Tibial nerve (tissue), 4 donors: ENCODE measurements around the gene SNX24. TPM values are rescaled to one million over a fixed set of nuclear protein-coding genes. Genes with fewer than 3 reads are reported as not detected.
A peak's percentile ranks its signal among the peaks of the same experiment; 100 is the strongest.

Source experiments
- DNase-seq, 2 donors: peaks; one replicate each; pipeline ENCODE4 v3.0.0-alpha.2; 2019; ENCODE audit warnings: low spot score in 2 of 2
- H3K27ac ChIP-seq, 4 donors: fragments of 200-600 bp; sonication (generic) in 3 of 4; one replicate each; pipeline ENCODE4 v1.5.1; 2017 to 2019; ENCODE audit warnings: mild to moderate bottlenecking in 1 of 4
- H3K27me3 ChIP-seq, 2 donors: fragments of 200-600 bp; sonication (generic) in 1 of 2; one replicate each; pipeline versions ENCODE4 v1.5.1 to v1.6.0; 2017 to 2019
- H3K36me3 ChIP-seq, 3 donors: fragments of 200-600 bp; sonication (generic); one replicate each; pipeline ENCODE4 v1.5.1; 2018 to 2019
- H3K4me1 ChIP-seq, 4 donors: fragments of 200-600 bp; sonication (generic) in 3 of 4; one replicate each; pipeline ENCODE4 v1.5.1; 2017 to 2019
- H3K4me3 ChIP-seq, 4 donors: fragments of 200-600 bp; sonication (generic) in 3 of 4; one replicate each; pipeline ENCODE4 v1.5.1; 2017 to 2019; ENCODE audit warnings: mild to moderate bottlenecking in 1 of 4, moderate library complexity in 1 of 4
- H3K9me3 ChIP-seq, 4 donors: fragments of 200-600 bp; sonication (generic) in 3 of 4; one replicate each; pipeline ENCODE4 v1.5.1; 2017 to 2019
- EP300 ChIP-seq, 2 donors: sonication (generic); formaldehyde crosslinking; IDR thresholded peaks; one replicate each; pipeline ENCODE4 v1.6.1; 2017; ENCODE audit warnings: antibody characterized with exemption in 2 of 2, mild to moderate bottlenecking in 1 of 2
- POLR2A ChIP-seq, 2 donors: fragments of 450-650 bp; IDR thresholded peaks; one replicate each; pipeline ENCODE4 v1.6.1; 2017; ENCODE audit warnings: antibody characterized with exemption in 2 of 2, mild to moderate bottlenecking in 2 of 2, moderate library complexity in 2 of 2
- WGBS, 2 donors: methylation state at CpG; one replicate each; pipeline ENCODE4 v1.1.5; 2018; 5-methylcytosine and 5-hydroxymethylcytosine counted together
- total RNA-seq, 4 donors: library from RNA; depleted of rRNA; stranded (reverse); fragments of >200 nt; gene quantifications; one replicate each; pipeline ENCODE4 v1.1.0, GENCODE V29; 2016
- TF ChIP-seq, protein P1 (sequence below), 5 experiments: fragments of 200-600 bp in 3 of 5; fragments of 450-650 bp in 2 of 5; sonication (generic) in 3 of 5; IDR thresholded peaks; one replicate each; pipeline ENCODE4 v1.5.1; 2016 to 2019; ENCODE audit warnings: antibody characterized with exemption in 5 of 5, mild to moderate bottlenecking in 3 of 5, moderate library complexity in 2 of 5

SNX24 gene, protein sequence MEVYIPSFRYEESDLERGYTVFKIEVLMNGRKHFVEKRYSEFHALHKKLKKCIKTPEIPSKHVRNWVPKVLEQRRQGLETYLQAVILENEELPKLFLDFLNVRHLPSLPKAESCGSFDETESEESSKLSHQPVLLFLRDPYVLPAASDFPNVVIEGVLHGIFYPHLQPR
- total RNA-seq, result 10 to 100 TPM; 32.0 to 69.5 (median 51.1) TPM

DNA sequence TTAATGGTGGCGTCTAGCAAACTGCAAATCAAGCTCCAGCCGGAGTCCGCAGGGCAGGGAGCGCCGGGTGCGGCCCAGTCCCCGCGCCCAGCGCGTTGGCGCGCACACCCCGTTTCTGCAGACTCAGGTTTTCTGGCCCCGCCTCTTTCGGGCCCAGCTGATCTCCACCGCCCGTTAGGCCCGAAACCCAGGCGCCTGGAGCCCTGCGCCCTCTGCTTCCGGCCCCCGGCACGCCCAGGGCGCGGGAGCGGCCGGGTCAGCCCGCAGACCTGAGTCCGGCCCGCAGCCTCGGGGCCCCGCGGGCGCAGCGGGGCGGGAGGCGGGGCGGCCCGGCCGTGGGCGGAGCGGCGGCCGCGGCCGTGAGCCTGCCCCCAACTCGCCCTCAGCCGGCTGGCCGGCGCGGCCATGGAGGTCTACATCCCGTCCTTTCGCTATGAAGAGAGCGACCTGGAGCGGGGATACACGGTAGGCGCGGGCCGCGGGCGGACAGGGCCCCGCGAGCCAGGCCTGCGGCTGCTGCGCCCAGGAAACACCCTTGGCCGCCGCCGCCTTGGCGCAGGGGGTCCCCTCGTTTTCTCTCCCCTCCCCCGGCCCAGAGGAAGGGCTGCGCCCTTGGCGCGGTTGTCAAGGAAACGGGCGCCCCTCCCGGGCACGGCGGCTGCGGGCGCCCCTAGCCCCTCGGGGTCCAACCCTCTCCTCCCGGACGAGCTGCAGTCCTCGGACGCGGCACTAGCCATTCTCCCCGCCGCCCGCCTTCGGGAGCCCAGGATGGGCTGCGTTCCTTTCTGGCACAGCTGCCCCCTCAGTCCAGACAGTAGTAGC, at the start of gene SNX24:
TSS of gene SNX24 (plus strand) at position 385 of the 822 bp plus-strand sequence. CDS start at position 406, 21 bp downstream.
- TF ChIP-seq, protein P1, sequence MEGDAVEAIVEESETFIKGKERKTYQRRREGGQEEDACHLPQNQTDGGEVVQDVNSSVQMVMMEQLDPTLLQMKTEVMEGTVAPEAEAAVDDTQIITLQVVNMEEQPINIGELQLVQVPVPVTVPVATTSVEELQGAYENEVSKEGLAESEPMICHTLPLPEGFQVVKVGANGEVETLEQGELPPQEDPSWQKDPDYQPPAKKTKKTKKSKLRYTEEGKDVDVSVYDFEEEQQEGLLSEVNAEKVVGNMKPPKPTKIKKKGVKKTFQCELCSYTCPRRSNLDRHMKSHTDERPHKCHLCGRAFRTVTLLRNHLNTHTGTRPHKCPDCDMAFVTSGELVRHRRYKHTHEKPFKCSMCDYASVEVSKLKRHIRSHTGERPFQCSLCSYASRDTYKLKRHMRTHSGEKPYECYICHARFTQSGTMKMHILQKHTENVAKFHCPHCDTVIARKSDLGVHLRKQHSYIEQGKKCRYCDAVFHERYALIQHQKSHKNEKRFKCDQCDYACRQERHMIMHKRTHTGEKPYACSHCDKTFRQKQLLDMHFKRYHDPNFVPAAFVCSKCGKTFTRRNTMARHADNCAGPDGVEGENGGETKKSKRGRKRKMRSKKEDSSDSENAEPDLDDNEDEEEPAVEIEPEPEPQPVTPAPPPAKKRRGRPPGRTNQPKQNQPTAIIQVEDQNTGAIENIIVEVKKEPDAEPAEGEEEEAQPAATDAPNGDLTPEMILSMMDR (IDR thresholded peaks at IDR 0.05), result no peak
- TF ChIP-seq POLR2A (IDR thresholded peaks at IDR 0.05) (peak; percentile 22 to 41), EP300 (IDR thresholded peaks at IDR 0.05) (peak; percentile 15 to 65)
- no peaks in the 10 kb centered on the region for H3K27me3 ChIP-seq
- peak within 1 kb of the TSS; percentile 80 to 100 (median 86) for H3K4me3 ChIP-seq
- peaks cover 0 to 6% (median 0%) of the 10 kb centered on the region in 4 donors for H3K9me3 ChIP-seq
- WGBS, 2 donors, result 0 to 1% methylated on average over 35 to 51 of the region's 92 CpGs
- H3K36me3 ChIP-seq, result no peaks in the 10 kb centered on the region
- peaks cover 0 to 39% (median 1%) of the 10 kb centered on the region in 4 donors for H3K4me1 ChIP-seq
- peak; percentile 54 to 59 for DNase-seq
- peak within 1 kb of the TSS; percentile 82 to 97 (median 90) for H3K27ac ChIP-seq

DNA sequence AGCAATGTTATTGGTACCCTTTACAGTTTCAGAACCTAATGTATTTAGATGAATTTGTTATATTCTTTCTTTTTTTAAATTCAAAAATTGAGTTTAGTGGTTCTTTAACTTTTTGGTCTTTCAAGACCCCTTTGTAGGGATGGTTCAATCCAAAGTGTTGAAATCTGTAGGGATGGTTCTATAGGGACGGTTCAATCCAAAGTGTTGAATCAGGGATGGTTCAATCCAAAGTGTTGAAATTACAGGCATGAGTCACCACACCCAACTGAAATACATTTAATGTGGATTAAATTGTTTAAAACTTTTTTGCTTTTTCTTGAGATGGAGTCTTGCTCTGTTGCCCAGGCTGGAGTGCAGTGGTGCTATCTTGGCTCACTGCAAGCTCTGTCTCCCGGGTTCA, 39.9 kb upstream of the SNX24 start:
- TF ChIP-seq, protein P1 (IDR thresholded peaks at IDR 0.05), result no peak
- peaks cover 0 to 73% (median 2%) of the 10 kb centered on the region in 3 donors for H3K36me3 ChIP-seq
- no peaks in the 10 kb centered on the region for H3K27me3 ChIP-seq
- no peak overlapping the region for H3K4me3 ChIP-seq
- H3K9me3 ChIP-seq, result no peaks in the 10 kb centered on the region
- H3K4me1 ChIP-seq, result peaks cover 0 to 6% (median 0%) of the 10 kb centered on the region in 4 donors
- H3K27ac ChIP-seq, result no peak overlapping the region
- DNase-seq, result no peak
- WGBS, 2 donors, result 94 to 99% methylated on average over 2 of the region's 2 CpGs

DNA sequence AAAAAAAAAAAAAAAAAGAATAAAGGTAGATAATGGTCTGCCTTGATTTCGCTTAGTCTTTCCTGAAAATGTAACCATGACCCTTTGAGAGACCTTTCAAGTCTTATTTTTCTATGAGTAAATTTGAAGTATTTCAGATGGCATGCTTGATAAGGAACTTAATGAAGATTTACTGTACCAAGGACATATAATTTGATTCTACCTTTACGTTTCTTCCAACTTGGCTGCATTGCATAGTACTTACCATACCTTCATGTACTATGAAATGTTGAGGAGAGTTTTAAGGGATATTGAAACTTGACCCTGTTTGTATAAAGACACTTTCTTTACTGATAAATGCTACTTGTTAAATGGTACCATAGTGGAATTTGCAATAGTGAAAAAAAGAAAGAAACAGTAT, 35.0 kb upstream of the SNX24 start:
- no peaks in the 10 kb centered on the region for H3K4me1 ChIP-seq
- H3K4me3 ChIP-seq, result no peak overlapping the region
- H3K36me3 ChIP-seq, result peaks cover 0 to 49% (median 0%) of the 10 kb centered on the region in 3 donors
- no peak for DNase-seq
- no peaks in the 10 kb centered on the region for H3K27me3 ChIP-seq
- TF ChIP-seq POLR2A (IDR thresholded peaks at IDR 0.05) (no peak), EP300 (IDR thresholded peaks at IDR 0.05) (no peak)
- TF ChIP-seq, protein P1 (IDR thresholded peaks at IDR 0.05), result no peak
- no peak overlapping the region for H3K27ac ChIP-seq
- WGBS, 2 donors, result 83% methylated on average over 2 of the region's 2 CpGs
- no peaks in the 10 kb centered on the region for H3K9me3 ChIP-seq

DNA sequence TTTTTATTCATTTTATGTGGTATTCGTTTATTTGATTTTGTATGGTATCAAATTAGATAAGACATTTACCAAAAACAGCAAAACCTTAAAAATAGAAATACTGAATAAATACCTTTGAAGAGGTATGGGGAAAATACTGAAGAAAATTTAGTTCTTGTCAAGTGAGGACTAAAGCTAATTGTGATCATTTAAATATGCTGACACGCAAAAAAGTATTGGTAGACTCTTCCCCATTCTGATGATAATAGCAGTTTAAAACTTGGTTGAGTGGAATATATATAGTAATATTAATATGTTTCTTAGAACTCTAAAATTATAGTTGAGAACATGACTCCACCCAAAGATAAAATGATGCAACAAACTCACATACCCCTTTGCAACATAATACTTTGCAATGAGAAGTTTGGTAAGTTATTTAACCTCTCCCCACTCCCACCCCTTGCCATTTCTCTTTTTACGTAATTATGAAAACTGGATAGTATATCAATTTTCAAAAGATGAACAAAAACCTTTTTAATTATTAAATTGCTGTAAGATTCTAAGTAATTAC, 30.1 kb upstream of the SNX24 start:
- H3K27ac ChIP-seq, result no peak overlapping the region
- peaks cover 0 to 30% (median 0%) of the 10 kb centered on the region in 3 donors for H3K36me3 ChIP-seq
- H3K4me1 ChIP-seq, result no peaks in the 10 kb centered on the region
- no peak overlapping the region for H3K4me3 ChIP-seq
- DNase-seq, result no peak
- H3K9me3 ChIP-seq, result no peaks in the 10 kb centered on the region
- 96 to 97% methylated on average over 3 of the region's 3 CpGs for WGBS, 2 donors
- H3K27me3 ChIP-seq, result no peaks in the 10 kb centered on the region
- no peak for TF ChIP-seq POLR2A (IDR thresholded peaks at IDR 0.05)
- TF ChIP-seq, protein P1 (IDR thresholded peaks at IDR 0.05), result no peak
- no peak for TF ChIP-seq EP300 (IDR thresholded peaks at IDR 0.05)

DNA sequence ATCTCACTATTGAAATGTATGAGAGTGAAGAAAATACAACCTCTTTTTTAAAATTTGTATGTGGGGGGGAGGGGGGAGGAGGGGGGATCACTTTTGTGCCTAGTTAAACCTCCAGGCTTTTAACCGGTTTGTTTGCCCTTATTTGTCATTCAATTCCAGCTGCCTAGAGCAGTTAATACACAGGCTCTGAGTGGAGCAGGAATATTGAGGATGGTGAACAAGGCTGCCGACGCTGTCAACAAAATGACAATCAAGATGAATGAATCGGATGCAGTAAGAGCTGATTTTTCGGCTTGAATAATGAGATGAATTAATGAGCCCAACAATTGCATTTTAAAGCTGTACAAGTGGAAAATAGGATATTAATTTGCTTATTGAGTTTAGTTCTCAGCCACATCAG, 28.7 kb upstream of the SNX24 start:
- Histone ChIP-seq H3K9me3 (no peaks in the 10 kb centered on the region), H3K4me3 (no peak overlapping the region), H3K36me3 (peaks cover 0 to 34% (median 0%) of the 10 kb centered on the region in 3 donors), H3K27me3 (no peaks in the 10 kb centered on the region), H3K27ac (no peak overlapping the region), H3K4me1 (no peaks in the 10 kb centered on the region)
- DNase-seq, result no peak
- 64 to 68% methylated on average over 5 of the region's 5 CpGs for WGBS, 2 donors
- TF ChIP-seq, protein P1 (IDR thresholded peaks at IDR 0.05), result no peak
- TF ChIP-seq EP300 (IDR thresholded peaks at IDR 0.05) (no peak), POLR2A (IDR thresholded peaks at IDR 0.05) (no peak)
